Measurements from ENCODE around the gene PSTPIP1. TPM values are rescaled to one million over a fixed set of nuclear protein-coding genes. Genes with fewer than 3 reads are reported as not detected.
A peak's percentile ranks its signal among the peaks of the same experiment; 100 is the strongest.

The PSTPIP1 gene
- total RNA-seq, 1 experiment from 2014 or later = 0.11 TPM

GRCh38 chr15:77018796-77019505 is 24.0 kb downstream of the PSTPIP1 start:
- DNase-seq (ENCODE audit: low read depth) = no peak

- peak; percentile 46 for DNase-seq (ENCODE audit: low read depth)
Observed at GRCh38 chr15:77019521-77020331, 24.8 kb downstream of the PSTPIP1 start.

GRCh38 chr15:77020348-77021087 is 25.6 kb downstream of the PSTPIP1 start:
- DNase-seq (ENCODE audit: low read depth) = no peak

GRCh38 chr15:77021088-77021481 is 26.2 kb downstream of the PSTPIP1 start:
- no peak for DNase-seq (ENCODE audit: low read depth)

GRCh38 chr15:77021803-77022381 is 27.0 kb downstream of the PSTPIP1 start:
- DNase-seq (ENCODE audit: low read depth) = peak; percentile 62

GRCh38 chr15:77022646-77023575 is 28.0 kb downstream of the PSTPIP1 start:
- no peak for DNase-seq (ENCODE audit: low read depth)

GRCh38 chr15:77023576-77024272 is 28.8 kb downstream of the PSTPIP1 start:
- DNase-seq (ENCODE audit: low read depth) = no peak

- DNase-seq (ENCODE audit: low read depth) = peak; percentile 58
Observed at GRCh38 chr15:77024273-77025082, 29.6 kb downstream of the PSTPIP1 start.

- DNase-seq (ENCODE audit: low read depth) = no peak
Observed at GRCh38 chr15:77025083-77025901, 30.4 kb downstream of the PSTPIP1 start.

- DNase-seq (ENCODE audit: low read depth) = no peak
Observed at GRCh38 chr15:77025941-77026411, 31.1 kb downstream of the PSTPIP1 start.

GRCh38 chr15:77026501-77027110 is 31.7 kb downstream of the PSTPIP1 start:
- no peak for DNase-seq (ENCODE audit: low read depth)

GRCh38 chr15:77027111-77027696 is 32.3 kb downstream of the PSTPIP1 start:
- no peak for DNase-seq (ENCODE audit: low read depth)

- no peak for DNase-seq (ENCODE audit: low read depth)
Observed at GRCh38 chr15:77027697-77028450, 32.9 kb downstream of the PSTPIP1 start.

- DNase-seq (ENCODE audit: low read depth) = no peak
Observed at GRCh38 chr15:77028451-77029165, 33.7 kb downstream of the PSTPIP1 start.

GRCh38 chr15:77029166-77030047 is 34.5 kb downstream of the PSTPIP1 start:
- no peak for DNase-seq (ENCODE audit: low read depth)

Measured in Daoy (cell line).